Measurements from ENCODE around the gene DDX51.

GRCh38 chr12:132094269-132094891, 49.7 kb downstream of the DDX51 start:
- TF ChIP-seq CTCF (IDR thresholded peaks at IDR 0.05) (no peak), EP300 (IDR thresholded peaks at IDR 0.05) (no peak), POLR2A (IDR thresholded peaks at IDR 0.05; ENCODE audit: low read depth) (no peak)

Measured in esophagus muscularis mucosa (tissue), 4 donors.